Measurements from ENCODE around the gene AGER.

AGER gene

DNA sequence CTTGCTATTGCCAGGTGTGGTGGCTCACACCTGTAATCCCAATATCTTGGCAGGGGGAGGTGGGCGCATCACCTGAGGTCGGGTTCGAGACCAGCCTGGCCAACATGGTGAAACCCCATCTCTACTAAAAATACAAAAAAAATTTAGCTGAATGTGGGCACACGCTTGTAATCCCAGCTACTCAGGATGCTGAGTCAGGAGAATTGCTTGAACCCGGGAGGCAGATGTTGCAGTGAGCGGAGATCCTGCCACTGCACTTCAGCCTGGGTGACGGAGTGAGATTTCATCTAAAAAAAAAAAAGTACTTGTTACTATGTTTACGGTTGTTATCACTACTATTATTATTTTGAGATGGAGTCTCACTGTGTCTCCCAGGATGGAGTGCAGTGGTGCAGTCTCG, 27.2 kb downstream of the AGER start:
- H3K9me3 ChIP-seq (ENCODE audit: control insufficient read depth, low read length): no peaks in the 10 kb centered on the region
- H3K27ac ChIP-seq: no peak overlapping the region
- no peak overlapping the region for H3K4me2 ChIP-seq (ENCODE audit: low read length)
- H3K4me1 ChIP-seq: peaks cover 10% of the 10 kb centered on the region
- H3K27me3 ChIP-seq (ENCODE audit: control insufficient read depth, insufficient read depth, low read length): no peaks in the 10 kb centered on the region
- H3K36me3 ChIP-seq (ENCODE audit: control insufficient read depth, insufficient read depth, low read length): no peaks in the 10 kb centered on the region
- no peak overlapping the region for H3K4me3 ChIP-seq (ENCODE audit: low read depth, low read length)
- TF ChIP-seq, protein P1, sequence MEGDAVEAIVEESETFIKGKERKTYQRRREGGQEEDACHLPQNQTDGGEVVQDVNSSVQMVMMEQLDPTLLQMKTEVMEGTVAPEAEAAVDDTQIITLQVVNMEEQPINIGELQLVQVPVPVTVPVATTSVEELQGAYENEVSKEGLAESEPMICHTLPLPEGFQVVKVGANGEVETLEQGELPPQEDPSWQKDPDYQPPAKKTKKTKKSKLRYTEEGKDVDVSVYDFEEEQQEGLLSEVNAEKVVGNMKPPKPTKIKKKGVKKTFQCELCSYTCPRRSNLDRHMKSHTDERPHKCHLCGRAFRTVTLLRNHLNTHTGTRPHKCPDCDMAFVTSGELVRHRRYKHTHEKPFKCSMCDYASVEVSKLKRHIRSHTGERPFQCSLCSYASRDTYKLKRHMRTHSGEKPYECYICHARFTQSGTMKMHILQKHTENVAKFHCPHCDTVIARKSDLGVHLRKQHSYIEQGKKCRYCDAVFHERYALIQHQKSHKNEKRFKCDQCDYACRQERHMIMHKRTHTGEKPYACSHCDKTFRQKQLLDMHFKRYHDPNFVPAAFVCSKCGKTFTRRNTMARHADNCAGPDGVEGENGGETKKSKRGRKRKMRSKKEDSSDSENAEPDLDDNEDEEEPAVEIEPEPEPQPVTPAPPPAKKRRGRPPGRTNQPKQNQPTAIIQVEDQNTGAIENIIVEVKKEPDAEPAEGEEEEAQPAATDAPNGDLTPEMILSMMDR (IDR thresholded peaks at IDR 0.05): no peak
- peaks cover 9% of the 10 kb centered on the region for H3K79me2 ChIP-seq
- H2AFZ ChIP-seq: no peak overlapping the region
- no peak overlapping the region for H3K9ac ChIP-seq

DNA sequence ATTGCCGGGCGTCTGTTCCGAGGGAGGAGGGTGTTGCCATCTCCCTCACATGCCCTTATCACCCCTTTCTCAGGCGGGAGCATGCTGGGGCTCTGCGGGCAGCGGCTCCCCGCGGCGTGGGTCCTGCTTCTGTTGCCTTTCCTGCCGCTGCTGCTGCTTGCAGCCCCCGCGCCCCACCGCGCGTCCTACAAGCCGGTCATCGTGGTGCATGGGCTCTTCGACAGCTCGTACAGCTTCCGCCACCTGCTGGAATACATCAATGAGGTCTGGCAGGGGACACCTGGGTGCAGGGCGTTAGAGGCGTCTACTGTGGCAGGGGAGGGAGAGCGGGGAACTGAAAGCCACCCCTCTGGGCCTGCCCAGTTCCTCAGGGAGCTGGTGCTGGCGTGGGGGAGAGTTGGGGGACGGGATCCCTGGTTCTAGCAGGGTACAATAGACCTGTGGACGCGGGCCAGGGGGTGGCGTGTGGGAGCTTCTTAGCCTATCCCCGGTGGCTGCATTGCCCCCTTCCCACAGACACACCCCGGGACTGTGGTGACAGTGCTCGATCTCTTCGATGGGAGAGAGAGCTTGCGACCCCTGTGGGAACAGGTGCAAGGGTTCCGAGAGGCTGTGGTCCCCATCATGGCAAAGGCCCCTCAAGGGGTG, 29.4 kb downstream of the AGER start:
- TF ChIP-seq, protein P1 (IDR thresholded peaks at IDR 0.05): peak; percentile 76
- peak overlapping the region; percentile 98 for H3K27ac ChIP-seq
- H3K4me1 ChIP-seq: peaks cover 15% of the 10 kb centered on the region
- peak overlapping the region; percentile 88 for H3K4me2 ChIP-seq (ENCODE audit: low read length)
- H2AFZ ChIP-seq: peak overlapping the region; percentile 77
- H3K27me3 ChIP-seq (ENCODE audit: control insufficient read depth, insufficient read depth, low read length): no peaks in the 10 kb centered on the region
- H3K4me3 ChIP-seq (ENCODE audit: low read depth, low read length): peak overlapping the region; percentile 80
- H3K36me3 ChIP-seq (ENCODE audit: control insufficient read depth, insufficient read depth, low read length): no peaks in the 10 kb centered on the region
- H3K9ac ChIP-seq: no peak overlapping the region
- H3K9me3 ChIP-seq (ENCODE audit: control insufficient read depth, low read length): no peaks in the 10 kb centered on the region
- H3K79me2 ChIP-seq: peaks cover 9% of the 10 kb centered on the region

DNA sequence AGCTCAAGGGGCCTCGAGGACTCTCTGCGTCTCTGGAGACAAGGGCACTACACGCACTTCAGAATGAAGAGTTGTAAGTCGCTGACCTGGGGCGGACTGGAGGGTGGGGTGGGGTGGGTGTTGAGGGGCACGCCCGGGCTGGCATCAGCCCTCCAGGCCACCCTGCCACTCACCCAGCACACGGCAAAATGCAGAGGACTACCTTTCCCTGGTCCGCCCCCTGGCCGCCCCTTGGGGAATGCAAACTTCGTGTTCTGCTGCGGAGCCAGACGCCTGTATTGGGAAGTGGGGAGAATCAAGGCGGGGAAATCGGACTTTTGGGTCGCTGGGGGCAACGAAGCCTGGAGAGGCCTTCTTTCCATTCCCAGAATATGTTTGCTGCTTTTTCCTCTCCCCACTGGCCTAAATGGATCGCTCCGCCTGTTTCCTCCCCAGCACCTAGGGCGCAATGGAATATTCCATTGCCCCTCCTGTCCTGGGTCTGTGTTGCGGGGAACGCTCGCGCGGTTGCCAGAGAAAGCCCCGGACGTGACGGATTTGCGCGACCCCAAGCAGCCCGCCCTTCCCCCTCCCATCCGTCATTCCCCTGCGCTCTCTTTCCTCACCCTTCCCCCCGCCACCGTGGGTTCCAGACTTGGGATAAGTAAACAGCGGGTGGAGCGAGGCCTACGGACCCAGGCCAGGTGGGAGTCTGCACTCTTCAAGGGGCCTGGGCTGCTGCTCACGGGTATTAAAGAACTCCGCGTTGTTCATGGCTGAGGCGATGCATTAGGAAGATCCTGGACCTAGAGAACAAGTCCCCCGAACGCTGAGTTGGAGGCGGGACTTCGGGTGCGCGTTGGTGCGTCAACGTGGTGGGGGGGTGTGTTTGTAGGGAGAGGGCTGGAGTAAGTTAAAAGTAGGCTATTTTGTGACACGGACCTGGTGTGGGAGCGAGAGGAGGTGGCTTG, 30.2 kb downstream of the AGER start, which contains the start of gene PPT2:
TSS of gene PPT2 (plus strand) at position 578 of the 950 bp plus-strand sequence. CDS start 454 bp downstream, outside the sequence.
- Histone ChIP-seq H3K4me1 (peaks cover 15% of the 10 kb centered on the region), H3K36me3 (ENCODE audit: control insufficient read depth, insufficient read depth, low read length) (no peaks in the 10 kb centered on the region), H3K9ac (peak within 1 kb of the TSS; percentile 50), H3K4me3 (ENCODE audit: low read depth, low read length) (peak within 1 kb of the TSS; percentile 80), H3K4me2 (ENCODE audit: low read length) (peak within 1 kb of the TSS; percentile 88), H3K27ac (peak within 1 kb of the TSS; percentile 98), H3K79me2 (peaks cover 9% of the 10 kb centered on the region), H2AFZ (peak within 1 kb of the TSS; percentile 77), H3K27me3 (ENCODE audit: control insufficient read depth, insufficient read depth, low read length) (no peaks in the 10 kb centered on the region), H3K9me3 (ENCODE audit: control insufficient read depth, low read length) (no peaks in the 10 kb centered on the region)
- TF ChIP-seq, protein P1 (IDR thresholded peaks at IDR 0.05): peak; percentile 34

DNA sequence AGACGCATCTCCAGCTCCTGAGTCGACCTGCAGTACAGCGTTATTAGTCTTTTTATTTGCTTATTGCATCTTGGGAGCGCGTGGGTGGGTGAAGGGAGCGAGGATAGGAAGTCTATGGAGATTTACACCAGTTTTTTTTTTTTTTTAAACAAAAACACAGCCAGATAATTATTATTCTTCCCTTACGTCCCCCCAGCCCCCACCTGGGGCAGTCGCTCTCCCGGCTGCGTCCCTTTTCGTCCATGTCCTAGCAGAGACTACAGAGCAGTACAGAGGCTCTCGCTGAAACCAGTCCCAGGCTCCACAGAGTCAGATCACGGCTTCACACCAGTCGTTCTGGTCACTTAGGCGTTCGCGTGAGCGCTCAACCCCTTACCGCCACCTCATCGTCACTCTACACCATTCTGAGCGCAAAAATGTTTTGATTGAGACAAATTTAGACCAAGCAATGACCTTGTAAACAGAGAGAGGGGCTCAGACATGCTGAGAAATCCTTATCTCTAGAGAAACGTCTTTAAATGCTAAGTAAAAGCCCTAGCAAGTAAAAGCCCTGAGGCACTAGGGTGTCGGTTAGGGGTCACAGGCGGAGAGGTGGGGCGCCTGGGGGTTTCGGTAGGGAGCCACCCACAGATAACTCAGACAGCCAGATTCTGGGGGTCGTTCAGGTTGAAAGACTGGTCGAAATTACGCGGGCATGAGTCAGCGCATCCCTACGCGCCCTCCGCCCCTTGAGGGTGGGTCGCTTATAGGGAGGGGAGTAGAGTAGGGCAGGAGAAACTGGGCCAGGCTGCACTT, 31.1 kb downstream of the AGER start:
- Histone ChIP-seq H3K36me3 (ENCODE audit: control insufficient read depth, insufficient read depth, low read length) (no peaks in the 10 kb centered on the region), H3K9ac (peak overlapping the region; percentile 50), H3K79me2 (peaks cover 9% of the 10 kb centered on the region), H3K27me3 (ENCODE audit: control insufficient read depth, insufficient read depth, low read length) (no peaks in the 10 kb centered on the region), H3K4me2 (ENCODE audit: low read length) (peak overlapping the region; percentile 88), H3K4me1 (peaks cover 15% of the 10 kb centered on the region), H3K9me3 (ENCODE audit: control insufficient read depth, low read length) (no peaks in the 10 kb centered on the region), H3K27ac (peak overlapping the region; percentile 98), H3K4me3 (ENCODE audit: low read depth, low read length) (peak overlapping the region; percentile 80), H2AFZ (peak overlapping the region; percentile 77)
- TF ChIP-seq, protein P1 (IDR thresholded peaks at IDR 0.05): no peak

Data from parathyroid adenoma (tissue), 2 donors.